Measurements from ENCODE around the gene MAK. TPM values are rescaled to one million over a fixed set of nuclear protein-coding genes. Genes with fewer than 3 reads are reported as not detected.

MAK gene, protein sequence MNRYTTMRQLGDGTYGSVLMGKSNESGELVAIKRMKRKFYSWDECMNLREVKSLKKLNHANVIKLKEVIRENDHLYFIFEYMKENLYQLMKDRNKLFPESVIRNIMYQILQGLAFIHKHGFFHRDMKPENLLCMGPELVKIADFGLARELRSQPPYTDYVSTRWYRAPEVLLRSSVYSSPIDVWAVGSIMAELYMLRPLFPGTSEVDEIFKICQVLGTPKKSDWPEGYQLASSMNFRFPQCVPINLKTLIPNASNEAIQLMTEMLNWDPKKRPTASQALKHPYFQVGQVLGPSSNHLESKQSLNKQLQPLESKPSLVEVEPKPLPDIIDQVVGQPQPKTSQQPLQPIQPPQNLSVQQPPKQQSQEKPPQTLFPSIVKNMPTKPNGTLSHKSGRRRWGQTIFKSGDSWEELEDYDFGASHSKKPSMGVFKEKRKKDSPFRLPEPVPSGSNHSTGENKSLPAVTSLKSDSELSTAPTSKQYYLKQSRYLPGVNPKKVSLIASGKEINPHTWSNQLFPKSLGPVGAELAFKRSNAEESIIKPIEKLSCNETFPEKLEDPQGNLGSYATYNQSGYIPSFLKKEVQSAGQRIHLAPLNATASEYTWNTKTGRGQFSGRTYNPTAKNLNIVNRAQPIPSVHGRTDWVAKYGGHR
- not detected in 2 replicates for total RNA-seq

DNA sequence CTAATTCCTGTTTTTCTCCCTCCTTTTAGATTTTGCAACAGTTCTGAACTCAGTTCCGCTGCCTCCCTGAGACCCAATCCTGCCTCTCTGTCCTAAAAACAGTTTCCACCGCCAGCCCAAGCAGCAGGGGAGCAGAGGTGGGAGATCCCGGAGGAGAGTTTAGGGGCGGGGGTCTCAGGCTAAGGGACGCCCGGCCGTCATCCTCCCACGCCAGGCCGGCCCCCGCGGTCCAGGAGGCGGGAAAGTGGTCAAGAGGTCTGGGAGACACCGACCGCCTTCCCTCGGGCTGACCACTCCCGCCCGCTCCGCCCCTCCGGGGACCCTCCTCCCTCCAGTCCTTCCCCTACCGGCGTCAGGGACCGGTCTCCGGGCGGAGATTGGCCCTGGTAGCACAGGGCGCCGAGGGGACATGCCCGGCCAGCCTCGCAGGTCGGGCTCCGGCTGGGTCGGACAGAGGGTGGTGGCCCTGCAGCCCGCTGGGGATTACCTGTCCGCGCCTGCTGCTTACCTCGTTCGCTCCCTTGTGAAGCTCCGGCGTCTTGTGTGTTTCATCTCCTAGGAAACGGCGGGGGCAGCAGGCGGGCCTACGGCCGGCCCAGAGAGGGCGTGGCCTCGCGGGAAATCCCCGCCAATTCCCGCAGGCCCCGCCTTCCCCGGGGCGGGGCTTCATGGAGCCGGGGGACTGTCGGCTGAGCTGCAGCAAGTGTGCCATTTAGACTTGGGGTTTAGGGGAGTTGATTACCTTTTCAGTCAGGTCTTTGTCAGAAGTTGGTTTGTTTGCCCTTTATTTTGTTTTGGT, at the start of gene MAK:
Gene MAK (minus strand): TSS at position 545 of the 799 bp plus-strand sequence. CDS start 7,891 bp downstream, outside the sequence.

DNA sequence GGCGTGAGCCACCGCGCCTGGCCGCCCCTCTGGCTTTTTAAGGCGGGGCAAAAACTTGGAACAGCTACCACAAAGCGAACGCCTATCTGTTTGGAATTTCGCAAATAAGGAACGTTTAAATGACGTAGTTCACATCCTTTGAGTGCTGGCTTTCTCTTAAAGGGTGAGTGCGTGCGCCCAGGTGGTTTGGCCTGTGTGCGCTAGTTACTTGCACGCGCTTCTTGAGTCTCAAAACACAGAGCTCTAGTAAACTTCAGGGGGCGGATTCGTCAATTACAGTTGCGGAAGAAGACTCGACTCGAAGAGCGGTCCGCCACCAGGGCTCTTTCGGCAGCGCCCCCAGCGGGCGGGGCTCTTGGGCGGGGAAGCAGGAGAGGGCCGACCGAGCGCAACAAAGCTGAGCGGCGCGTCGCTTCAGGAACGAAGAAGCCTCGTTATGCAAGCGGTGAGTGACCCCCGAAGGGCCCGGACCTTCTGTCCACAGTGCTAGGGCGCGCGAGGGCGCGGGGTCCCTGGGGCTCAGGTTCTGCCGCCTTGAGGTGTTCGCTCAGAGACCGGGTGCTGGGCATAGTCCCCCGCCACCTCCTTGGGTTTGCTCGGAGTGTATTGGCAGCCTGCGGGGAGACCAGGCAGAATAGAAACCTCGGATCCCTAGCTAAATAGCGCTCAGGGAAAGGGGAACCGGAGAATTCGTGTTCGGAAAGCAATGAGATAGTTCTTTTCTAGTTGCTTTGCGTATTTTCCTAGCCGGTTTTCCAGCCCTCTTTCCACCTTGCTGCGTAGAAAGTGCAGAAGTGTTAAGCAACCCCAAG, 48.6 kb upstream of the MAK start, which contains the start of gene SYCP2L:
Gene SYCP2L (plus strand): TSS at position 362 of the 812 bp plus-strand sequence. CDS start 75 bp downstream, at position 437.

DNA sequence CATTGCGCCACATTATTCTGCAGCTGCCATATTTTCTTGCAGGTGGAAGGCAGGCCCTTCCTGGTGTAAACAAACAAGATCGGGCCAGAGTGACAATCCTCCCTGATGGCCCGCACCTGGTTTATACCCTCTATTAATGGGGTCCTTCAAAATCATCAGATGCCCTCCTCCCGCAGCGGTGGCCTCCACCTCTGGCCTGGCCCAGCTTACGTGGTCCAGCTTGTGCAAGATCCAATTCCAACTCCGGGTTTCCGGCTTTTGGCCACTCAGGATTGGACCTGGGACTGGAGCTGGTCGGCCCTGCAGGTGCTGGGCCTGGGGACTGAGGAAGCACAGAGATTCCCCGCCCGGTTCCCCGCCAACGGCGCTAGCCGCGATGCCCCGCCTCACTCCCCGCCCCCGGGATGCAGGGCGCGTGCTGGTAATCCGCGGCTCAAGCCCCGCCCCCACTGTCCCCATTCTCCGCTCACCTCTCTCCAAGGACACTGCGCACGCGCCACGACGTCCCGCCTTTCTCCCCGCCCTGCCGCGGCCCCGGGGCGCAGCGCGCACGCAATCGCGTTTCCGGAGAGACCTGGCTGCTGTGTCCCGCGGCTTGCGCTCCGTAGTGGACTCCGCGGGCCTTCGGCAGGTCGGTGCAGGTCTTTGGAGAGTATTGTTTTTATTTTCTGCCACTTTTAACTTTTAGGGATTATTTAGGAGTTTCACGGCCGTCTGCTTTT, 90.9 kb downstream of the MAK start, which contains the start of gene TMEM14B:
Gene TMEM14B (plus strand): TSS at position 555 of the 722 bp plus-strand sequence. CDS start 1,441 bp downstream, outside the sequence.

DNA sequence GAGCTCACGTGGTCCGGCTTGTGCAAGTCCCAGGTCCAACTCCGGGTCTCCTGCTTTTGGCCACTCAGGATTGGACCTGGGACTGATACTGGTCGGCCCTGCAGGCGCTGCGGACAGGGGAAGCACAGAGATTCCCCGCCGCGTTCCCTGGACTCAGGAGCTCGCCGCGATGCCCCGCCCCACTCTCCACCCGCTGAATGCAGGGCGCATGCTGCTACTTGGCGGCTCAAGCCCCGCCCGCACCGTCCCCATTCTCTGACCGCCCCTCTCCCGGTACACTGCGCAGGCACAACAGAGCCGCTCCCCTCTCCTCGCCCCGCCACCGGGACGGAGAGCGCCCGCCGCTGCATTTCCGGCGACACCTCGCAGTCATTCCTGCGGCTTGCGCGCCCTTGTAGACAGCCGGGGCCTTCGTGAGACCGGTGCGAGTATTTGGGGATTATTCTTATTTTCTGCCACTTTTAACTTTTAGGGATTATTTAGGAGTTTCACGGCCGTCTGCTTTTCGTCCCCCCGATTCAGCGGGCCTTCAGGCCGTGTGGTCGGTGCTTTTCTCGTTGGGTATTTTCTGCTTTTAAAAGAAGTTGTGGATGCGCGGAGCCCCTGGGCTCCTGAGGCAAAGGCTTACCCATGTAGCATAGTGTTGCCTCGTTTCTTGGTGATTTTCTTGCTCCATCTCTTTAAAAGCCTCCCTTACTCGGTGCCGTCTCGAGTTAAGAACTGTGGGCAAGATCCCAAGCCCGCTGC, 115.3 kb downstream of the MAK start, which contains the start of gene TMEM14C:
Gene TMEM14C (plus strand): TSS at position 251 of the 747 bp plus-strand sequence. CDS start 1,544 bp downstream, outside the sequence.

Other genes starting within 250 kb of the MAK start
- 1.1 TPM in 1 of 2 replicates, not detected in the other for gene C6orf52, start 143.9 kb downstream of the MAK start, total RNA-seq
- 29.6 and 37.1 TPM in 2 replicates for gene PAK1IP1, start 143.6 kb downstream of the MAK start, total RNA-seq
- 93.6 and 98.1 TPM in 2 replicates for gene TMEM14C, start 115.5 kb downstream of the MAK start, total RNA-seq
- gene TMEM14B, start 90.7 kb downstream of the MAK start, total RNA-seq = 82.8 and 106 TPM in 2 replicates
- gene GCM2, start 43.5 kb upstream of the MAK start, total RNA-seq = not detected in 2 replicates
- under 0.01 TPM in 1 of 2 replicates, not detected in the other for gene SYCP2L, start 48.5 kb upstream of the MAK start, total RNA-seq
- gene ELOVL2, start 205.8 kb upstream of the MAK start, total RNA-seq = not detected in 2 replicates